NT2/D1 (cell line): Measurements from ENCODE around the gene KIF22.

Experiments
- YY1 ChIP-seq: IDR thresholded peaks from 2 replicates; pipeline ENCODE4 v1.6.1; 2011; ENCODE audit not compliant: insufficient read length, insufficient read depth
- ZNF274 ChIP-seq: IDR thresholded peaks from 2 replicates; pipeline ENCODE4 v1.6.1; 2011; ENCODE audit warnings: mild to moderate bottlenecking, low read depth, low read length

DNA sequence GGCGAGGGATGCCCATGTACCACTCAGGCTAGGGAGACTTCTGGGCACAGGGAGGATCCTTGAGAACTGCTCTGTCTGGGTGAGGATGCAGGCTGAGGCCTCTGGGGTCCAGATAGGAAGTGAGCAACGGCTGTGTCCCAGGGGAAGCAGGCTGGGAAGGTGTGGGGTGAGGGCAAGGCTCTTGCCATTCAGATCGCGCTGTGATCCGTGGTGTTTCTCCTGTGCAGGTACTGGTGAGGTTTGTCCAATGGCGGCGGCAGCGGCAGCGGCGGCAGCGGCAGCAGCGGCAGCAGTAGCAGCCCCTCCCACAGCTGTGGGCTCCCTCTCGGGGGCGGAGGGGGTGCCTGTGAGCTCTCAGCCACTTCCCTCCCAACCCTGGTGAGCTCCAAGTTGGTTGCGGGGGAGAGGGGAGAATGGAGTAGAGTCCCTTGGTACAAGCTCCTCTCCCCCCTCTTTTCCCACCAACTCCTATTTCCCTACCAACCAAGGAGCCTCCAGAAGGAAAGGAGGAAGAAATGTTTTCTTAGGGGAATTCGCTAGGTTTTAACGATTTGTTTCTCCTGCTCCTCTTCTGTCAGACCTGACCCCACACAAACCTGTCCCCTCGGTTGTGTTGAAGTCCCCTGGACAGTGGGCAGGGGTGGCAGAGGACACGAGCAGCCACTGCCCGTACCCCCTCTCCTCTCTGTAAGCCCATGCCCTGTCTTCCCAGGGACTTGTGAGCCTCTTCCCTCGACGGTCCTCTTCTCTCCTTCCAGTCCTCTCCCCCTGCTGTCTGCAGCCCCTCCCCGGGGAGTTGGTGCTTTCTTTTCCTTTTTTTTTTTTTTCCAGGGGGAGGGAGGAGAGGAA lies 19.5 kb downstream of the KIF22 start:
- TF ChIP-seq ZNF274 (no peak), YY1 (no peak)
